Measurements from ENCODE around the gene ALDH18A1. TPM values are rescaled to one million over a fixed set of nuclear protein-coding genes. Genes with fewer than 3 reads are reported as not detected.

ALDH18A1 gene
- polyA plus RNA-seq, 2 of the 4 experiments (the other 2 are of a cell fraction) = 41.8 to 69.9 TPM

DNA sequence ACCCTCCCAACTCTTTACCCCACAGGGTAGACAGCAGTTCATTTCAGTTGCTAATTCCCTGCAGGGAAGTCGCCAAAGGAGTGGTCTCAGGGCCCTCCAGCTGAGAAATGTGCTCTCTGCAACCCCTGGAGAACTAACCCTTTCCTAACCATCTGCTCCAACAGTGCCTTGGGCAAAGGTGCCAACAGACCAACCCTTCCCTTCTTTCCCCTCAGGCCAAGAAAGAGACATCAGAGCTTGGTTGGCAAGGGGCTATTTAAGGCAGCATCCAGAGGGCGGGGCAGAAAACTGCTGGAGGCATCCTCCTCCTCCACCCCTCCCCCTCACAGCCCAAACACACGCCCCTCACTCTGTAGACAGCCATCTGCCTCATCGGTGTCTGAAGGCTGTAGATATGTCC is 97.0 kb downstream of the ALDH18A1 start:
- FAIRE-seq (no peak), DNase-seq (ENCODE audit: low read depth in 1 of 2, low spot score in 1 of 2) (no peak), ATAC-seq (no peak)
- Histone ChIP-seq H3K4me2 (no peak overlapping the region), H3K4me3 (no peak overlapping the region), H3K9me3 (no peaks in the 10 kb centered on the region), H3K4me1 (0 out of 3 replicates have a peak, but pooled peaks cover 6% of the 10 kb centered on the region), H3K27ac (no peak overlapping the region)
- 68% methylated on average over 4 of the region's 4 CpGs for WGBS (ENCODE audit: missing lambda C conversion rate)
- TF ChIP-seq EHF (CRISPR knock-in tag; IDR thresholded peaks at IDR 0.05) (no peak), JUNB (IDR thresholded peaks at IDR 0.05) (no peak), NPAS2 (CRISPR knock-in tag; IDR thresholded peaks at IDR 0.05; ENCODE audit: borderline replicate concordance) (no peak), RNF2 (IDR thresholded peaks at IDR 0.05; ENCODE audit: borderline replicate concordance, low read depth) (no peak), CBX2 (IDR thresholded peaks at IDR 0.05; ENCODE audit: borderline replicate concordance, low read depth) (no peak)
- POLR2A ChIA-PET = no interaction called here
- CTCF ChIA-PET = interaction anchor here (1.3 kb wide), 1 partner anchor 129 kb away, joined by 3 read pairs; no protein-coding TSS in a partner anchor

DNA sequence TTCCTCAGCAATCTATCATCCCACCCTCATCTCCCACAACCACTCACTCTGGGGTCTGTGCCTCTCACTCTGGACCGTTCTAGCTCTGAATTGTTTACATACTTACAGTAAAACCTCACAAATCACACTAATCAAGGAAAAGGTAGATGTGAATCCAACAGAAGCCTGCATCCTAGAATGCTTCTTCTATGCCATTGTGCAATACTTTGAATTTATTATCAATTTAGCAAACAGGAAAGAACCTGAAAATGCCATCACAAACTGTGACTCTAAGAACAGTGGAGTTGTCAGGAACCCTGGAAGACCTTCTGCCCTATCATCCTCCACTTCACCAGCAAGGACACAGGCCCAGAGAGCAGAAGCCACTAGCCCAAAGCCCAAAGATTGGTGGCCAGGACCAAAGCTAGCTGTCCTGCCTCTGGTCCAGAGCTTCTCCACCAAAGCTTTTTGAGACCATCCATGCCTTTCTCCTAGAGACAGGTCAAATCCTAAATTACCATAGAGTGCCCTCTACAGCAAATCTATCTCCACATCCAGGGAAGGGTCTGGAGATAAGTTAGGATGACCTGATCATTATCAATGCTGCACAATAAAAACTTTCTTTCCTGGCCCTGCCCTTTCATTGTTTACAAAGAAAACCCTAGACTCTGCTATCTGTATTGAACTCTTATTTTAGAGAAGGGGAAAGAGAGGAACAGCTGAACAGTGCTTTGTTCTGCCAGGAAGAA is 97.8 kb downstream of the ALDH18A1 start:
- no peak overlapping the region for H3K4me3 ChIP-seq
- no peak for ATAC-seq
- FAIRE-seq = no peak
- no peak for TF ChIP-seq RARB (CRISPR knock-in tag; IDR thresholded peaks at IDR 0.05)
- 0 out of 4 replicates have a peak, but pooled peaks of 1 of the 2 experiments have one; percentile 36 for TF ChIP-seq CEBPB (IDR thresholded peaks at IDR 0.05)
- no peak overlapping the region for H3K27ac ChIP-seq
- ChIA-PET CTCF (interaction anchor here (1.0 to 1.3 kb wide), 2 partner anchors 113 to 128 kb away, joined by 3 read pairs; no protein-coding TSS in a partner anchor), POLR2A (no interaction called here)
- DNase-seq (ENCODE audit: low read depth in 1 of 2, low spot score in 1 of 2) = no peak
- H3K4me2 ChIP-seq = no peak overlapping the region
- WGBS (ENCODE audit: missing lambda C conversion rate) = 48% methylated on average over 1 of the region's 1 CpG
- no peaks in the 10 kb centered on the region for H3K9me3 ChIP-seq
- H3K4me1 ChIP-seq = 0 out of 3 replicates have a peak, but pooled peaks cover 6% of the 10 kb centered on the region

- DNase-seq (ENCODE audit: low read depth in 1 of 2, low spot score in 1 of 2) = no peak
- TF ChIP-seq GATA3 (IDR thresholded peaks at IDR 0.05; ENCODE audit: borderline replicate concordance) = no peak
- TF ChIP-seq BHLHE40 (IDR thresholded peaks at IDR 0.05; ENCODE audit: low read depth, low read length) = no peak
- TF ChIP-seq HOXB13 (CRISPR knock-in tag; IDR thresholded peaks at IDR 0.05; ENCODE audit: low read depth) = no peak
- TF ChIP-seq MAZ (IDR thresholded peaks at IDR 0.05; ENCODE audit: borderline replicate concordance, low read depth, low read length) = no peak
- TF ChIP-seq HDAC2 (IDR thresholded peaks at IDR 0.05) = no peak
- no peak for TF ChIP-seq RAD21 (conservative IDR thresholded peaks at IDR 0.05 in 1 of 2, IDR thresholded peaks at IDR 0.05 in 1 of 2)
- TF ChIP-seq JUN (IDR thresholded peaks at IDR 0.05) = no peak
- no peak for TF ChIP-seq KDM5A (IDR thresholded peaks at IDR 0.05)
- no peak for TF ChIP-seq ZFP36 (IDR thresholded peaks at IDR 0.05; ENCODE audit: borderline replicate concordance, partially characterized antibody)
- TF ChIP-seq POLR2AphosphoS2 (conservative IDR thresholded peaks at IDR 0.05; ENCODE audit: low read length) = no peak
- TF ChIP-seq, protein P1, sequence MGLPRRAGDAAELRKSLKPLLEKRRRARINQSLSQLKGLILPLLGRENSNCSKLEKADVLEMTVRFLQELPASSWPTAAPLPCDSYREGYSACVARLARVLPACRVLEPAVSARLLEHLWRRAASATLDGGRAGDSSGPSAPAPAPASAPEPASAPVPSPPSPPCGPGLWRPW (IDR thresholded peaks at IDR 0.05) = no peak
- CTCF ChIA-PET = interaction anchor here (1.0 to 1.5 kb wide), 4 partner anchors 18 to 127 kb away, joined by 3 to 7 read pairs (median 4); no protein-coding TSS in a partner anchor
- WGBS (ENCODE audit: missing lambda C conversion rate) = 65% methylated on average over 8 of the region's 8 CpGs
- peaks cover 16% of the 10 kb centered on the region; the same call in 1 of the 3 replicates for H3K4me1 ChIP-seq
- no peak for FAIRE-seq
- POLR2A ChIA-PET = no interaction called here
- H3K9me3 ChIP-seq = no peaks in the 10 kb centered on the region
- H3K4me3 ChIP-seq = no peak overlapping the region
- no peak overlapping the region for H3K27ac ChIP-seq
- ATAC-seq = no peak
- H3K4me2 ChIP-seq = no peak overlapping the region
Measured at GRCh38 chr10:95556994-95557767, 99.3 kb downstream of the ALDH18A1 start.

Other genes starting within 250 kb of the ALDH18A1 start
- gene SORBS1, start 95.3 kb downstream of the ALDH18A1 start, polyA plus RNA-seq (2011; rRNA removed) = 0.80 and 1.2 TPM in 2 replicates
- gene SORBS1, start 95.3 kb downstream of the ALDH18A1 start, polyA plus RNA-seq (2017; fragmentation: RNase III; extraction: RNeasy Plus Mini Kit Qiagen cat#74134 plus additional on column Dnase treatment) = 0.37 to 0.73 TPM (median 0.39 TPM) in 3 replicates
- gene TCTN3, start 37.2 kb upstream of the ALDH18A1 start, polyA plus RNA-seq (2011; rRNA removed) = 55.5 and 63.0 TPM in 2 replicates
- 36.5 to 38.1 TPM (median 37.3 TPM) in 3 replicates for gene TCTN3, start 37.2 kb upstream of the ALDH18A1 start, polyA plus RNA-seq (2017; fragmentation: RNase III; extraction: RNeasy Plus Mini Kit Qiagen cat#74134 plus additional on column Dnase treatment)
- gene ENTPD1, start 99.5 kb upstream of the ALDH18A1 start, polyA plus RNA-seq (2011; rRNA removed) = 0.11 and 0.14 TPM in 2 replicates
- gene ENTPD1, start 99.5 kb upstream of the ALDH18A1 start, polyA plus RNA-seq (2017; fragmentation: RNase III; extraction: RNeasy Plus Mini Kit Qiagen cat#74134 plus additional on column Dnase treatment) = 0.05 to 0.08 TPM (median 0.07 TPM) in 3 replicates